GM19099 (cell line): ENCODE results near the gene NPL.
A peak's percentile ranks its signal among the peaks of the same experiment; 100 is the strongest.

Source experiments
- POLR2A ChIP-seq: IDR thresholded peaks from 3 replicates; pipeline ENCODE4 v1.6.1; 2011; ENCODE audit warnings: low read depth; ENCODE audit not compliant: insufficient read length; ENCODE audit errors: extremely low read depth

The NPL gene, protein sequence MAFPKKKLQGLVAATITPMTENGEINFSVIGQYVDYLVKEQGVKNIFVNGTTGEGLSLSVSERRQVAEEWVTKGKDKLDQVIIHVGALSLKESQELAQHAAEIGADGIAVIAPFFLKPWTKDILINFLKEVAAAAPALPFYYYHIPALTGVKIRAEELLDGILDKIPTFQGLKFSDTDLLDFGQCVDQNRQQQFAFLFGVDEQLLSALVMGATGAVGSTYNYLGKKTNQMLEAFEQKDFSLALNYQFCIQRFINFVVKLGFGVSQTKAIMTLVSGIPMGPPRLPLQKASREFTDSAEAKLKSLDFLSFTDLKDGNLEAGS

DNA sequence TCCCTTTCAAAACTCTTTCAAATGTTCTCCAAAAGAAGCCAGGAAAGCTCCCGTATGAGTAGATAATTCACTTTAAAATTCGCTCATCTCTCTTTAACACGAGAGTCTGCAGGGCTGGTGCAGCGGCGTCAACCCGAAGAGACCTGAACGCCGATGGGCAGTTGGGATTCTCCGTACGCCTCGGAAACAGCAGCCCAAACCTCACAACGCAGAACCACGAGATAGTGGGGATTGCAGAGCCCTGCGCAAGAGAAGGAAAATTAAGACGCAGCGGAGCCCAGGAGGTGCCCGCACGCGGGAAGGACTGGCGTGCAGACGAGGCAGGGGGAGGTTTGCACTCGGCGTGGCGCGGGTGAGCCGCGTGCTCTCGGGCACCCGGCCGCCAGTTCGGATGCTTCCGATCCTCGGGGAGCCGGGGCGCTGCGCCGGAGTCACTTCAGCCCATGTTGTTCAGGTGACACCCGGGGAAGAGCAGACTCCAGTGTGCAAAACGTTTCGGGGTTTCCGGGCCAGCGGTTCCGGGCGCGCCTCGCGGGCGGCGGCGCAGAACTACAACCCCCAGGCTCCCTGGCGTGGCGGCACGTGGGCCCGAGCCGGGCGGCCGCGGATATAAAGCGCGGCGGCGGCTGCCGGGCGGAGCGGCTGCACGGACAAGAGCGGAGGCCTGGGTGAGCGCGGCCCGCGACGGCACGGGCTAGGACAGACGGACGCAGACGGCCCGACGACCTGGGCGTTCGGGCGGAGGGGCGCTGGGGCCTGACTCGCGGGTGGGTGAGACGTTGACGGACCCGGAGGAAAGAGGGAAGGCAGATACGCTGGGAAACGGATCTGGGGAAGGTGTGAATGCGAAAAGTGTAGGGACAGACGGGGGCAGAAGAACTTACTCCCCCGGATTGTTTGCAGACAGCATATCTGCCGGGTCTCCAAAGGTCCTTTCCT is at the start of gene NPL:
Gene NPL, plus strand, starts transcription at position 636 of the 939 bp plus-strand sequence. CDS start 4,599 bp downstream, outside the sequence.
- TF ChIP-seq POLR2A, result peak; percentile 95

DNA sequence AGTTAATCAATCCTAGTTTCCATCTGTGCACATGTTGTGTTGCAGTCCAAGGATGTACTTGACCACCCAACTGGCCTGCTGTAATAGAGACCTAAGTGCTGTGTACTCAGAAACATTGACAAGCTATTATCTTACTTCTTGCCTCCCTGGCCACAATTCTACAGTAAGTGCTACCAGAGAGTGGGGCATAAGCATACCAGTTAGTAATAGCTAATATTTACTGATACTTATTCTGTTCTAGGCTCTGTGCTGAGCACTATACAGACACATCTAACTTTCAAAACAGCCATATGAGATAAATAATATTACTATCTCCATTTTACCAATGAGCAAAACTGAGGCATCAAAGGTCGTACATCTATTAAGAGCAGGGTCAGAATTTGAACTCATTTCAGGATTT is 49.5 kb upstream of the NPL start:
- TF ChIP-seq POLR2A, result no peak

DNA sequence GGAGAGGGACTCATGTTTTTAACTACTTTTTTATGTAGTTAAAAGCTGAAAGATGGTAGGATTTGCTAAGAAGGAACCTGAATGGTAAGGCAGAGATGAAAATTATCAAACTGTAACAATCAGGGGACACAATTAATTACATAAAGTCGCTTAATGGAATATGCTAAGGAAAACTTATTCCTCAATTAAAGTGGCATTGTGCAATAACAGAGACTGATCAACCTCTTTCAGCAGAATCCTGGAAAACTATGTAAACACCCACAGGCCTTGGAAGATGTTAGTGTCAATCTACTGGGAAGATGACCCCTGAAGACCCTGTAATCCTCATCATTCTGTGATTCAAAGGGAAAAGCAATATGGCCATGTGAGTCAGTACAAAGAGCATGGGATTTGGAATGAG is 46.8 kb upstream of the NPL start:
- TF ChIP-seq POLR2A, result no peak

DNA sequence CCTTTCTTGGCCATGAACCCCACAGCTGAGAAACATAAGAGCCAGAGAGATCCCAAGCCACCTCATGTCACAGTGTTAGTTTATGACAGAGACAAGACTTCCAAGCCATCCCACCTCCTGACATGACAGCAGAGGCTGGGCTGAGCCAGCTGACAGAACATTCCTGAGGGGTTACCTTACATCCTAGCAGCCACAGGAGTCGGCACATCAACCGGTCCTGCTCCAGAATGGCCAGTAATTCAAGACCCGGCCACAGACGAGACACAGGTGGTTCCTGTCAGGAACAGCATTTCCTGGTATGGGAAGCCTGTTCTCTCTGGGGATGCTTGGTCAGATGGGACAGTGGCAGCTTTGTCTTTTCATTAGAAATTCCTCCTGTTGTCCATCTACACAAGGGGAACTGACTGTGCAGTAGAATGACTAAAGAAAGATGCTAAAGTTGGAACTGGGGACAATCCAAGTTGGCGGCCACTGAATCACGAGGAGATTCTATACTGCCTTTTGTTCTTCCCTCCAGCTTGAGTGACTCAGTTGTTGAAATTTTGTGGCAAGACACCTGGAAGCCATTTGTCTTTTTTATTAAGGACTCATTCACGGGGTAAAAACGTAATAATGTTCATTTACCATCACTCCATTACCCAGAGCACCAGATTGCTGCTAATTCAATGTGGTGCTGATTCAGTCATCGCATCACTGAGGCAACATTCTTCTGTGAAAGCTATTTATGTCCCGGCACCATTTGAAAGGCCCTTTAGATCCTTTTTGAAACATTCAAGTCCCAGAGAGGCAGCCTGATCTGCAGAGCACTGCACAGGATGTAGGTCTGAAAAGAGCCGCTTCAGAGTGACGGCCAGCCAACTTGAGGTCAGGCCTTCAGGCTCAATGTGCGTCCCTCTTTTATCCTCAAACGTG is 37.2 kb upstream of the NPL start:
- TF ChIP-seq POLR2A, result no peak

DNA sequence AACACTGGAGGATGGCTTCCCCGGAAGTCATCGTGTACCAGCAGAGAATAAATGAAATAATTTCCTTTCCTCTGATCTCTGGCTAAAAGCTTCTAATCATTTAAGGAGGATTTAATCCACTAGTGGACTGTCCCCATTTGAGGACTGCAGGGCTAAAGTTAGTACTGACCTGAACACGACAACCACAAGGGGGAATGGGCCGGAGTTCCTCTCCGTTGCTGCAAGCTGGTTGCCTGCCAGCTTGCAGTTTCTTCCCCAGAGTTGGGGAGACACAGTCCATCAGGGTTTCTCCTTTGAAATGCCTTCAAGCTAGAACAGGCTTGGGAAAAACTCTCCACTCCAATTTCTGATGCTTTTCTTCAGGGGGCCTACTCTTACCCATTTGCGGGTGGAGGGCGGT is 35.5 kb upstream of the NPL start:
- no peak for TF ChIP-seq POLR2A

DNA sequence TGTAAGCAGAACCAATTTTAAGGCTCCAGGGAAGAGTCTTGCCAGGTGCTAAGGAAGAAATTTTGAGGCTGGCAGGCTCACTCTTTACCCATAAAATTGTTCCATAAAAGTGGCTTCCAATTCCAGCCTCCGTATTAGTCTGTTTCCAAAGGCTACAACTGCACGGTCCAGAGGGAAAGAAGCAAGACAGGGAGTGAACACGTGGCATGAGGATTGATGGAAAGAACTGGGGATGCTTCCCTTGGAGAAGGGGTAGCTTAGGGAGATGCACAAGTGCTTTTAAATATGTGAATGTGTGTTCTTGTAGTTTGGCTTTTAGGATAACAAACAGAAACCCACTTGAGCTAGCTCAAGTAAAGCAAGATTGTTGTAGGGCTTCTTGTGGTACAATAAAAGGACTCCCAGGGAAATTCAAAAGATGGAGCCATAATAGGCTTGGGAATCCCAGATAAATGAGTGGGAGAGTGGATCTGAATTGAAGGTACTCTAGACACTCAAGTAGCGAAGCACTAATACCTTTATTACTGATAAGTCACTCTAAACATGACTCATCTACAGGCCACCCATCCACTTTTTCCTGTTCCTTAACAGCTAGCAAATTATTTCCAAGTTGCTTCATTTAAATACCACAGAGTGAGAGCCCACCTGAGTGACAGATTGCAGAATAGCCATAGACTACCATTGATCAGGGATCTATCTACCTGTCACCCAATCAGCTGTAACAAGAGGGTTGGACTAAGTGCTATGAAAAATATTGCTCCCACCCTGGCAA is 34.8 kb upstream of the NPL start:
- no peak for TF ChIP-seq POLR2A

DNA sequence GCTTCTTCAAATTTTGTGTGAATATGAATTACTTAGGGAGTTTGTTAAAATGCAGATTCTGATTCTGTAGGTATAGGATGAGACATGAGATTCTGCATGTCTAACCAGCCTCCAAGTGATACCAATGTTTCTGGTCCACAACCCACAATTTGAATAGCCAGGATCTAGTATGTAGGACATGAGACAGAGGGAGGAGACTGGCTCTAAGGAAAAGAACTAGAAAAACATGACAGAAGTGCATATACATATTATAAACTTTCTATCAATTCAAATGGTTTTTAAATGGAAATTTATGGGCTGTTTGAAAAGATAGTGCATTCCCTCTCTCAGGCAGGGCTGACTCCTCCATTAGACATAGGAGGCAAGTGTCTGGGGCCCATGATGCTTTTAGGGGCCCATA is 33.9 kb upstream of the NPL start:
- TF ChIP-seq POLR2A, result no peak

DNA sequence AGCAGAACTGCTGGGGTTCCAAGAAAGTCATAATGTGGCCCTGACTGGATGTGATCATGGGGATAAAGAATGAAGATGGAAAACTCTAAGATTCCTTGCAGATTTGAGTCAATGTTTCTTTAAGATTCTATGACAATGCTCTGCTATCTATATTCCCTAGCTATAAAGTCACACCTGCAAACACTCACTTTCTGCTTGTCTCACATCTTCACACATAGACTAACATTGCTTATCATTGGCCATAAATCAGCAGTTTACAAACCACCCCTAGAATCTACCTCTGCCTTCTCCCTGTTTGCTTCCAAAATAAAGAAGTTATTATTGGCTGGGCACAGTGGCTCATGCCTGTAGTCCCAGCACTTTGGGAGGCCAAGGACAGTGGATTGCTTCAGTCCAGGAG is 33.1 kb upstream of the NPL start:
- no peak for TF ChIP-seq POLR2A

DNA sequence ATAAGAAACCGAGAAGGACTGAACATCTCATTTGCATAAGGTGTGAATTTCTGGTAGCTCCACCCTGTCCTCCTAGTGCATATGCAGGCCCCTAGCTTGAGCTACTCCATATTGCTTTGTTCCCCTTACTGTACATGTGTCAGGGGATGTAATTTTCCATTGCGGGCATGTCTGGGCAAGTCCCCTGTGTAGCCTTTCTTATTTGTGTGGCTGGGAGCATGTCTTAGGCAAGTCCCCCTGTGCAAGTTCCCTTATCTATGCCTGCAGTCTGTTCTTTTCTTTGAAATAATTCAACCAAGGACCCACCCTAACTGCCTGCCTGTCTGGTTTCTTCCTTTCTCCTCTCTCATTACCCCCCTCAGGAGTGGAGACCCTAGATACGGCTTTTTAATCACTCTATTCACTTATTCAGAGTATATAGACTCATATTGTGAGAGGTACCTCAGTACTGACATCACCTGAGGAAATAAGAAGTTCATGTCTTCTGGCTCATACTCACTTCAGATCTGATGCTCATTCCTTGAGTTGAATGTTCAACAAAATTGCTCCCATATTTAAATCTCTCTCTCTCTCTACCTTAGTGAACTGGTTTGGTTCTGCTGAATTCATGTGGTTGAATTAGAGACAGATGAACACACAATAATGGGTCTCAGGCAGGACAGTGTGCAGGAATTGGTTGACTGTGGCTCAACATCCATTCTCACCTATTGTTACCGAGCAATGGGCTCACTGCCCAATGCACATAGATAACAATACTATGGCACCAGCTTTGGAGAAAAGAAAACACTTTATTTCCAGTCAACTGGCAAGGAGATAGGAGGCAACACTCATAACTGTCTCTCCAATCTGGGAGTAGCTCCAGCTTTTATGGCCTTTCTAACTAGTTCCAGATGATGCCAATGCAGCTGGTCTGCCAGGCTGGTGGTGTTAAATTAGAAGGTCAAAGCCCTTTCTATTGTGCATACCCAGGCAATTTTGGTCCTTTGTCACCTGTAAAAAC is 27.9 kb upstream of the NPL start:
- no peak for TF ChIP-seq POLR2A

DNA sequence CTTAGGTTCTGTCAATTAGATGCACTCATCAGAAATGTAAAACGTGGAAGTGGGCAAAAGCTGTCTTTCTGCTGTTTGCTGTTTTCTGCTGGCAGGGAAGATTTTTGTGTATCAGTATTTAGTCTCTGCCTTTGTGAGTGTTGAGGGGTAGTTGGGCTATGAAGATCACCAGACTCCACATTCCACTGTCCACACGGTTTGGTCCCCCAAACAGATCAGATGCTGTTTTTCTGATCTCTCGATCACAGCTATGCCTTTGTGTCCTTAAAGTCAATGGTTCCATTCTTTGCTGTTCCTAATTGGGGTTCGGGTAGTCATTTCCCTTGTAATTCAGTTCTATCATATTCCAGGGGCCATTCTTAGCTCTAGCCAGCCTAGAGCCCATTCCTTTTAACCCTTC is 27.0 kb upstream of the NPL start:
- TF ChIP-seq POLR2A, result no peak

DNA sequence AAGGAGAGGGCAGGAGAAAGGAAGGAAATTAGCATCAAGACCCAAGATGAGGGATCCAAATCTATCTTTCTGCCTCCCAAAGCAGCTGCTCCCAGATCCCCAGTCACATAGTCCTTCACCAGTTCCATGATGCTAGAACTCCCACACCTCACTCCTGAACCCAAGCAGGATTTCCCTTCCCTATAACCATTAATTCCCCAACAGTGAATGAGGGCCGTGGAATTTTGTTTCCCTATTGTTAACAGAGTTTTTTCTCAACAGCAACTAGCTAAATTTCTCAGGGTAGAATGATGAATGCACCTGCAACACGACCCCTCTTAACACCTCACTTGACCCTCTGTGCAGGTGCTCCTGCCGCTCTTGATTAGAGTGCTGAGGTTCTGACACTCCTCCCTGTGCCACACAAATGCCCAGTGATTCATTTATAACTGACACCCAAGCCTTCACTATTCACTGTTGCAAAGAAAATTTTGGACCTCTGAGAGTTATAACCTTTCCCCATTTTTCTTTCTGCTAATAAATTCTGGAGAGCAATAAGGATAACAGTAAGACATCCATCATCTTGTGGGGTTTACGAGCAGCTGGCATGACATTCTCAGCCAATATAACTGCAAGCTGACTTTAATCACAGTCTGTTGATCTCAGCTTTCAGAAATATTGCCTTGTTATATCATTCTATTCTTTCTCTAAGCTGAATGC is 25.4 kb upstream of the NPL start:
- no peak for TF ChIP-seq POLR2A

DNA sequence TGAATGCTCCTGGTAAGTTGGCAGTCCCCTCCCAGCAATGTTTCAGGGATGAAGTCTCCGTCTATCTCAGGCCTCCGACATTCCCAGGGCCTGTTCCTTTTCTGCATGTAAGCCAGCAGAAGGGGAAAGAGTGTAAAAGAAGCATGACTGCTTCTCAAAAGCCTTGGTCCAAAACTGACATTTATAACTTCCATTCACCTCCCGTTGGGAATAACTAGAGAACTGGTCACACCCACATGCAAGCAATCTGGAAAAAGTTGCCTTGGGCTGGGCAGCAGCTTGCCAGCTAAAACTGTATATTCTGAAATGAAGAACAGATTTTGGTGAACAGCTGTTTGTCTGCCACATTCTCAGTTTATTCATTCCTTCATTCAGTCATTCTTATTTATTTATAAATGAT is 24.2 kb upstream of the NPL start:
- TF ChIP-seq POLR2A, result no peak
